ENCODE measurements around the gene MSRB3. TPM values are rescaled to one million over a fixed set of nuclear protein-coding genes. Genes with fewer than 3 reads are reported as not detected.
"Not testable (repeated sequence)": the region's sequence is repeated elsewhere in the genome, so short reads cannot be mapped to it uniquely, and the experiment has no call there.

MSRB3 gene
- polyA plus RNA-seq, 1 donor from 2014 or later, result 0.19 TPM

DNA sequence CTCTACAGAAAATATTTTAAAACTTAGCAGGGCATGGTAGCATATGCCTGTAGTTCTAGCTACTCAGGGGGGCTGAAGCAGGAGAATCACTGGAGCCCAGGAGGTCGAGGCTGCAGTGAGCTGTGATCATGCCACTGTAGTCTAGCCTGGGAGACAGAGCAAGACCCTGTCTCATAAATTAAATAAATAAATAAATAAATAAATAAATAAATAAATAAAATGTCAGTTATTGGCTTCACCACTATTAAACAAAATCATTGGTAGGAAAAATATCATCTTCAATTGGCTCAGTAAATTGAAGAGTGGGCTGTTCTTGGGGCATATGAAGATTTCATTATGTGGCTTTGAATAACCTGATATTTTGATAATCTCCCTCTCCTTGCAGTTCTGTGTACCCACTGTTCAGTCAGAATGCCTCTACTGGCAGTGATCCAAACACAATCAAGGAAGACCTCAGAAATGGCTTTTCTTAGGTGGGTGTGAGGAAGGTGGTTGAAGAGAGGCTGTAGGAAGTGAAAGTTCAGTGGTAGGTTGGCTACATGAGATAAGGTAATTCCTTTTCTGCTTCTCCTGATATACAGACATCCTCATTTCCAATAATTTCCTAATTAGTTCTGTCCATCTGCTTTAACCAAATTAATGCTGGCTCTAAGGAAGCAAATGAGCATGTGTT, 175.8 kb downstream of the MSRB3 start:
- Histone ChIP-seq H3K9ac (ENCODE audit: low read length) (no peak overlapping the region), H3K9me2 (ENCODE audit: insufficient read depth, low read length) (no peaks in the 10 kb centered on the region), H3K27me3 (ENCODE audit: insufficient read depth, low read depth, low read length) (no peaks in the 10 kb centered on the region), H3K4me2 (ENCODE audit: low read length) (no peak overlapping the region), H3K36me3 (ENCODE audit: insufficient read depth, low read length) (no peaks in the 10 kb centered on the region), H2AFZ (ENCODE audit: low read depth, low read length) (no peak overlapping the region), H3F3A (ENCODE audit: insufficient read depth, low read length, poor library complexity, severe bottlenecking) (no peaks in the 10 kb centered on the region), H3K9me3 (ENCODE audit: low read length) (no peaks in the 10 kb centered on the region), H3K79me2 (replicated peaks; ENCODE audit: insufficient read depth, low read length) (no peaks in the 10 kb centered on the region), H4K20me1 (ENCODE audit: insufficient read depth) (no peaks in the 10 kb centered on the region), H3K4me3 (ENCODE audit: low read length) (no peak overlapping the region), H3K27ac (ENCODE audit: low read length) (no peak overlapping the region)
- TF ChIP-seq TAF1 (IDR thresholded peaks at IDR 0.05; ENCODE audit: low read depth) (no peak), POLR2AphosphoS5 (IDR thresholded peaks at IDR 0.05) (no peak), EP300 (conservative IDR thresholded peaks at IDR 0.05; ENCODE audit: poor library complexity, severe bottlenecking) (no peak), MXI1 (conservative IDR thresholded peaks at IDR 0.05; ENCODE audit: poor library complexity, severe bottlenecking) (no peak), RAD21 (conservative IDR thresholded peaks at IDR 0.05) (no peak), EZH2 (IDR thresholded peaks at IDR 0.05; ENCODE audit: borderline replicate concordance, insufficient read depth, low read length, poor library complexity, severe bottlenecking) (no peak), SMC3 (conservative IDR thresholded peaks at IDR 0.05; ENCODE audit: poor library complexity) (no peak)
- TF ChIP-seq, protein P1, sequence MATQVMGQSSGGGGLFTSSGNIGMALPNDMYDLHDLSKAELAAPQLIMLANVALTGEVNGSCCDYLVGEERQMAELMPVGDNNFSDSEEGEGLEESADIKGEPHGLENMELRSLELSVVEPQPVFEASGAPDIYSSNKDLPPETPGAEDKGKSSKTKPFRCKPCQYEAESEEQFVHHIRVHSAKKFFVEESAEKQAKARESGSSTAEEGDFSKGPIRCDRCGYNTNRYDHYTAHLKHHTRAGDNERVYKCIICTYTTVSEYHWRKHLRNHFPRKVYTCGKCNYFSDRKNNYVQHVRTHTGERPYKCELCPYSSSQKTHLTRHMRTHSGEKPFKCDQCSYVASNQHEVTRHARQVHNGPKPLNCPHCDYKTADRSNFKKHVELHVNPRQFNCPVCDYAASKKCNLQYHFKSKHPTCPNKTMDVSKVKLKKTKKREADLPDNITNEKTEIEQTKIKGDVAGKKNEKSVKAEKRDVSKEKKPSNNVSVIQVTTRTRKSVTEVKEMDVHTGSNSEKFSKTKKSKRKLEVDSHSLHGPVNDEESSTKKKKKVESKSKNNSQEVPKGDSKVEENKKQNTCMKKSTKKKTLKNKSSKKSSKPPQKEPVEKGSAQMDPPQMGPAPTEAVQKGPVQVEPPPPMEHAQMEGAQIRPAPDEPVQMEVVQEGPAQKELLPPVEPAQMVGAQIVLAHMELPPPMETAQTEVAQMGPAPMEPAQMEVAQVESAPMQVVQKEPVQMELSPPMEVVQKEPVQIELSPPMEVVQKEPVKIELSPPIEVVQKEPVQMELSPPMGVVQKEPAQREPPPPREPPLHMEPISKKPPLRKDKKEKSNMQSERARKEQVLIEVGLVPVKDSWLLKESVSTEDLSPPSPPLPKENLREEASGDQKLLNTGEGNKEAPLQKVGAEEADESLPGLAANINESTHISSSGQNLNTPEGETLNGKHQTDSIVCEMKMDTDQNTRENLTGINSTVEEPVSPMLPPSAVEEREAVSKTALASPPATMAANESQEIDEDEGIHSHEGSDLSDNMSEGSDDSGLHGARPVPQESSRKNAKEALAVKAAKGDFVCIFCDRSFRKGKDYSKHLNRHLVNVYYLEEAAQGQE (IDR thresholded peaks at IDR 0.05; ENCODE audit: borderline replicate concordance), result no peak
- TF ChIP-seq, protein P2, sequence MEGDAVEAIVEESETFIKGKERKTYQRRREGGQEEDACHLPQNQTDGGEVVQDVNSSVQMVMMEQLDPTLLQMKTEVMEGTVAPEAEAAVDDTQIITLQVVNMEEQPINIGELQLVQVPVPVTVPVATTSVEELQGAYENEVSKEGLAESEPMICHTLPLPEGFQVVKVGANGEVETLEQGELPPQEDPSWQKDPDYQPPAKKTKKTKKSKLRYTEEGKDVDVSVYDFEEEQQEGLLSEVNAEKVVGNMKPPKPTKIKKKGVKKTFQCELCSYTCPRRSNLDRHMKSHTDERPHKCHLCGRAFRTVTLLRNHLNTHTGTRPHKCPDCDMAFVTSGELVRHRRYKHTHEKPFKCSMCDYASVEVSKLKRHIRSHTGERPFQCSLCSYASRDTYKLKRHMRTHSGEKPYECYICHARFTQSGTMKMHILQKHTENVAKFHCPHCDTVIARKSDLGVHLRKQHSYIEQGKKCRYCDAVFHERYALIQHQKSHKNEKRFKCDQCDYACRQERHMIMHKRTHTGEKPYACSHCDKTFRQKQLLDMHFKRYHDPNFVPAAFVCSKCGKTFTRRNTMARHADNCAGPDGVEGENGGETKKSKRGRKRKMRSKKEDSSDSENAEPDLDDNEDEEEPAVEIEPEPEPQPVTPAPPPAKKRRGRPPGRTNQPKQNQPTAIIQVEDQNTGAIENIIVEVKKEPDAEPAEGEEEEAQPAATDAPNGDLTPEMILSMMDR (IDR thresholded peaks at IDR 0.05; ENCODE audit: poor library complexity, severe bottlenecking), result no peak

DNA sequence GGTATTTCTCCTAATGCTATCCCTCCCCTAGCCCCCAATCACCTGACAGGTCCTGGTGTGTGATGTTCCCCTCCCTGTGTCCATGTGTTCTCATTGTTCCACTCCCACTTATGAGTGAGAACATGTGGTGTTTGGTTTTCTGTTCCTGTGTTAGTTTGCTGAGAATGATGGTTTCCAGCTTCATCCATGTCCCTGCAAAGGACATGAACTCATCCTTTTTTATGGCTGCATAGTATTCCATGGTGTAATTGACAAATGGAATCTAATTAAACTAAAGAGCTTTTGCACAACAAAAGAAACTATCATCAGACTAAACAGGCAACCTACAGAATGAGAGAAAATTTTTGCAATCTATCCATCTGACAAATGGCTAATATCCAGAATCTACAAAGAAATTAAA, 178.9 kb downstream of the MSRB3 start:
- H4K20me1 ChIP-seq (ENCODE audit: insufficient read depth); H3K9ac ChIP-seq (ENCODE audit: low read length); H3K9me3 ChIP-seq (ENCODE audit: low read length); H3K27ac ChIP-seq (ENCODE audit: low read length); H3K4me2 ChIP-seq (ENCODE audit: low read length); H3K79me2 ChIP-seq (replicated peaks; ENCODE audit: insufficient read depth, low read length); H2AFZ ChIP-seq (ENCODE audit: low read depth, low read length); H3K9me2 ChIP-seq (ENCODE audit: insufficient read depth, low read length); H3F3A ChIP-seq (ENCODE audit: insufficient read depth, low read length, poor library complexity, severe bottlenecking); H3K27me3 ChIP-seq (ENCODE audit: insufficient read depth, low read depth, low read length); H3K36me3 ChIP-seq (ENCODE audit: insufficient read depth, low read length); H3K4me3 ChIP-seq (ENCODE audit: low read length): not testable (repeated sequence)
